GM19351 (cell line): Measurements from ENCODE around the gene INPP1.

Experiments used
- ATAC-seq: cut with Tn5 transposase; IDR thresholded peaks from one replicate; pipeline ENCODE4 v1.9.1; 2021; ENCODE audit warnings: mild to moderate bottlenecking, moderate library complexity; ENCODE audit not compliant: unreplicated experiment

Gene INPP1

GRCh38 chr2:190360561-190360960 is 17.2 kb downstream of the INPP1 start:
- ATAC-seq, result no peak

- ATAC-seq, result no peak
These were observed 17.6 kb downstream of the INPP1 start for GRCh38 chr2:190360965-190361364.

- no peak for ATAC-seq
These were observed 18.2 kb downstream of the INPP1 start for GRCh38 chr2:190361572-190361971.

GRCh38 chr2:190362894-190363293 is 19.5 kb downstream of the INPP1 start:
- no peak for ATAC-seq

DNA sequence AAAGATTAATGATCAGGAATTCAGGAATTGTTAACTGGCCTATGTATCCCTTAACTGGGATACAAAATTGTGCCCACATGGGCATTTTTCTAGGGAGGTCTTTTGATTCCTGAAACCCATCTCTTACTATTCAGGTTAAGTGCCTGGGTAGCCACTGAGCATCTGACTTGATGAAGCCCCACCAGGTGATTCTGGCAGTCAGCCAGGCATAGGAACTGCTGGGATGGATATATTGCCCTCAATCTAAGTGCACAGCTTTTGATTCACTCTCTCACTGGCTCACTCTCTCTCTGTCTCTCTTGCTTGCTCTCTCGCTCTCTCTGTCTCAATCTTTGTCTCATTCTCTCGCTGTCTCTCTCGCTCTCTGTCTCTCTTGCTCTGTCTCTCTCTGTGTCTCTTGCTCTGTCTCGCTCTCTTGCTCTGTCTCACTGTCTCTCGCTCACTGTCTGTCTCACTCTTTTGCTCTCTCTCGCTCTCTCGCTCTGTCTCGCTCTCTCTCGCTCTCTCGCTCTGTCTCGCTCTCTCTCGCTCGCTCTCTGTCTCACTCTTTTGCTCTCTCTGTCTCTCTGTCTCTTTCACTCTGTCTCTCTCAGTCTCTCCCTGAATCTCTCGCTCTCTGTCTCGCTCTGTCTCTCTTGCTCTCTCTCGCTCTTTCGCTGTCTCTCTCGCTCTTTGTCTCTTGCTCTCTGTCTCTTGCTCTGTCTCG is 22.3 kb downstream of the INPP1 start:
- ATAC-seq, result no peak

- ATAC-seq, result no peak
These were observed 22.9 kb downstream of the INPP1 start for GRCh38 chr2:190366248-190366753.

DNA sequence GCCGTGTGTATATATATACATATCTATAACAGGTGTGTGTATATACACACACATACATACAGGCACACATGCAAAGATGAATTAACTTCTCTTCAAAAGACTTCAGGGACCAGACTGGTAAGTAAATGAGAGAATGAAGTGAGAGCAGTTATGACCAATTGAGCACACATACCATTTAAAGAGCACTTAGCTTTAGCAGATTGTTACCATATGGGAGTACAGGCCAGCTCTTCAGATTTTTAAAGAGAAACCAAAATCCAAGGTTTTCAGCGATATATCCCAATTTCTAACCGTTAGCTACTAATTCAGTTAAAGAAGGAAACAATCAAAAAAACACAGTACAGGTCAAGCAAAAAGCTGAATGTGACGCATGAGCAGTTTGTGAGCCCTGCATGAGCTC is 23.7 kb downstream of the INPP1 start:
- ATAC-seq, result no peak

DNA sequence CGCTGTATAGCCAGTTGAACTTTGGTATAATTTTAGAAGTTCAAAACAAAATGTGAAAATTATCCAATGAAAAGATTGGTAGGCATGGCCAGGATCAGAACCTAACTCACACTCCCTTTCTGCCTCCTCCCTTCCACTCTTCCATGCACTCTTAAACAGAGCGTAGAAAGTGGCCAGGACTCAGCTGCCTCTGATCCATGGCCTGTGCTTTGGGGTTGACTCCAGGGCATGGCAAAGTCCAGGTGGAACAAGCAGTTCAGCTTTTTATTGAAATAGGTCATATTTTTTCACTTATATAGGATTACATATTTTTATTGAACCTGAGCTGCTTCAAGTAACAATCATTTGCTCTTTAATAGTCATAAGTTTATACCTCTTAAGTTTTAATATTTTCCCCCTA is 26.2 kb downstream of the INPP1 start:
- ATAC-seq, result no peak

DNA sequence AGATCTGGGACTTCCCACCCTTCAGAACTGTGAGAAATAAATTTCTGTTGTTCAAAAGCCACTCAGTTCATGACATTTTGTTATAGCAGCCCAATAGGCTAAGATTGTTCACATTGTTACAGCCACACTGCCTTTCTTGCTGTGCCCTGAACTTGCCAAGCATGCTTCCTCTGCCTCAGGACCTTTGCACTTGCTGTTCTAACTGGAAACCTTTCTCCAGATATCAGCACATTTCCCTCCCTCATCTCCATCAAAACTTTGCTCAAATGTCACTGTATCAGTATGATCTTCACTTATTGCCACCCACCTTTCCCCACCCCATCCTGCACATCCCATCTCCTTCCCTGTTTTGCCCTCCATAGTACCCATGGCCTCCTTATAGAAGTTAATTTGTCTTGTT is 32.7 kb downstream of the INPP1 start:
- no peak for ATAC-seq

GRCh38 chr2:190376591-190377245 is 33.3 kb downstream of the INPP1 start:
- ATAC-seq, result no peak

GRCh38 chr2:190378880-190379237 is 35.5 kb downstream of the INPP1 start:
- ATAC-seq, result no peak

DNA sequence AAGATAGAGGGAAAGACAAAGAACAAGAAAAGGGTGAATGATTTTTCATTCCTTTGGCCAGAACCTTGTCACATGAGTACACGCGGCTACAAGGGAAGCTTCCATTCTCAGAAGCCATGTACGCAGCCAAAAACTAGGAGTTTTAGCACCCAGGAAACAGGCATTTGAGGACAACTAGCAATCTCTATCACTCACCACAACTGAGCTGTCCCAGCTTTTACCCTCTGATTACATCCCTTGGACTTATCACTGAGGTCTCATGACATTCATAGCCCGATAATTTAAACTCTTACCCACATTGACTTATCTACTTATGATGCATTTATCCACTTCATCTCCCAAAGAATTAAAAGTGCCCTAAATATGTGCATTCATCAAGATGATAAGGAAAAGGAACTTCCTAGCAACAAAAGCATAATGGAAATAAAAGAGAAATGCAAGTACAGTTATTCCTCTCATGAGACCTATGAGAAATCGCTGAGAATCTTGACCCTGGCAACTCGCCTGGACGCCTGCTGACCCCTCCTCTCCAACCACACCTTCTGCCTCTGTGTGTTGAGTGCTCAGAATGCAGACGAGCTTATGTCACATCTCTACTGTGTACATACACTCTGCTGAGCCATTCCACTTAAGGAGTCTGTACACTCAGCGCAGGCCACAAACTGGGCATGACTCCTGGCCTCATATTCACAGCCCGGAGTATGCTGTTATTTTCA is 36.0 kb downstream of the INPP1 start:
- no peak for ATAC-seq

DNA sequence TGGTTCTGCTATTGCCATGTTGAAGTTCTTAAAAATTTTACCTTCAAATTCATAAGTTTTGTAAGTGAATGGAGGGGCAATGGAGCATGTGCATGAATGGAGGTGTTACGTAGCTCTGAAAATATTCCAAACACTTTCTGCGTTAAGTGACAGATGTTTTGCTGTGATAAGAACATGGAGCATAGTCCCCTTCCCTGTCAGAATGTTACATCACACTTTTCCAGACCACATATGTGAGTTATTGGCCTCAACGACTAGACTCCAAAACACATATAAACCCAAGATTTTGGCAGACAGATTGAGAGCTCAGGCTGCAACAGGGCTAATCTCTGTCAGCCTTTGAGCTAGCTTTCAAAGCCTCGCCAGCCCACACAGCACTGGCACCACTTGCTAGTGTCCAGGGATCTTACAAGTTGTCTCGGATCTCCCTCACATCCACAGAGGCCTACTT is 37.6 kb downstream of the INPP1 start:
- ATAC-seq, result no peak

GRCh38 chr2:190382851-190383250 is 39.5 kb downstream of the INPP1 start:
- ATAC-seq, result peak; percentile 96

GRCh38 chr2:190387422-190387821 is 44.0 kb downstream of the INPP1 start:
- no peak for ATAC-seq

GRCh38 chr2:190396271-190396670 is 52.9 kb downstream of the INPP1 start:
- no peak for ATAC-seq

- no peak for ATAC-seq
These were observed 59.7 kb downstream of the INPP1 start for GRCh38 chr2:190402986-190403603.

- ATAC-seq, result no peak
These were observed 61.1 kb downstream of the INPP1 start for GRCh38 chr2:190404487-190404886.

DNA sequence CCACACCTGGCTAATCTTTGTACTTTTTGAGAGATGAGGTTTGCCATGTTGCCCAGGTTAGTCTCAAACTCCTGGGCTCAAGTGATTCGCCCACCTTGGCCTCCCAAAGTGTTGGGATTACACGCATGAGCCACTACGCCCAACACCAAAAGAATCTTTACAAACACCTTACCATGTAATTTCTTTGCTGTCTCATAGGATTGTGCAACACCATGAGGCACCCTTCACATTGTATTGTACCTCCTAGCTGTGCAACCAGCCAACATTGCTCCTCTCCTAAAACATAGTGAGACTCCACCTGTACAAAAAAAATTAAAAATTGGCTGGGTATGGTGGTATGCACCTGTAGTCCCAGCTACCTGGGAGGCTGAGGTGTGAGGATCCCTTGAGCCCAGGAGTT is 61.7 kb downstream of the INPP1 start:
- no peak for ATAC-seq

- ATAC-seq, result no peak
These were observed 62.6 kb downstream of the INPP1 start for GRCh38 chr2:190405995-190406394.

DNA sequence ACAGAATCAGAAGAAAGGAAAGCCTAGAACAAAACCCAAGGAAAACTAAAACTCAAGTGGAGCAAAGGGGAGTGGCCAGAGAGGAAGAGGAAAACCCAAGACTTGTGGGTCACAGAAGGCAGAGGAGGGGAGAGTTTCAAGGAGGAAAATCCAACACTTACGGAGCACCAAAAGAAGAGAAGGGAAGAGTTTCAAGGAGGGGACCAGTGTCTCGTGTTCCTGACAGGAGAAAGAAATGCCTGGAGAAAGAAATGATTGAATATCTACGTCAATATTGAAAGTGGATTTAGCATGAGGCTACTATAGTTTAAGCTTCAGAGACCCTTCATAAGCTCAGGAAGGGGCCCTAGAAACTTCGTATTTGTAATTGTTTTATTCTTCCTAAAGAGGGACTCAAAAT is 63.4 kb downstream of the INPP1 start:
- ATAC-seq, result no peak
